ENCODE results near the gene NRXN3. TPM values are rescaled to one million over a fixed set of nuclear protein-coding genes. Genes with fewer than 3 reads are reported as not detected.

The NRXN3 gene
- total RNA-seq, 4 donors from 2014 or later: 0.04 to 0.16 TPM; not detected in 2

- Histone ChIP-seq H3K36me3 (no peaks in the 10 kb centered on the region), H3K27ac (no peak overlapping the region), H3K9me3 (no peaks in the 10 kb centered on the region), H3K4me1 (peaks cover 0 to 5% of the 10 kb centered on the region in 2 donors), H3K4me3 (no peak overlapping the region), H3K27me3 (no peaks in the 10 kb centered on the region)
- intact Hi-C loops (cut with DNase I; ENCODE audit: low total_unique reads) (no loop called here), in situ Hi-C loops (cut with MboI; ENCODE audit: low sequenced_read_pairs in 4 of 4) (no loop called here)
- DNase-seq (no peak), ATAC-seq (no peak)
- TF ChIP-seq CTCF (IDR thresholded peaks at IDR 0.05 in 4 of 5, conservative IDR thresholded peaks at IDR 0.05 in 1 of 5): no peak
- no peak for TF ChIP-seq POLR2A (IDR thresholded peaks at IDR 0.05)
These were observed 1670.7 kb downstream of the NRXN3 start for GRCh38 chr14:79840831-79841230.

- no peaks in the 10 kb centered on the region for H3K27me3 ChIP-seq
- peaks cover 0 to 5% of the 10 kb centered on the region in 2 donors for H3K4me1 ChIP-seq
- no peak overlapping the region for H3K27ac ChIP-seq
- in situ Hi-C loops (cut with MboI; ENCODE audit: low sequenced_read_pairs in 4 of 4): no loop called here
- ATAC-seq (no peak), DNase-seq (no peak)
- TF ChIP-seq POLR2A (IDR thresholded peaks at IDR 0.05): no peak
- TF ChIP-seq CTCF (IDR thresholded peaks at IDR 0.05 in 4 of 5, conservative IDR thresholded peaks at IDR 0.05 in 1 of 5): no peak
- intact Hi-C loops (cut with DNase I; ENCODE audit: low total_unique reads): no loop called here
- H3K36me3 ChIP-seq: no peaks in the 10 kb centered on the region
- no peaks in the 10 kb centered on the region for H3K9me3 ChIP-seq
- no peak overlapping the region for H3K4me3 ChIP-seq
These were observed 1671.3 kb downstream of the NRXN3 start for GRCh38 chr14:79841433-79841832.

GRCh38 chr14:79842270-79842669 is 1672.1 kb downstream of the NRXN3 start:
- no peak for TF ChIP-seq CTCF (IDR thresholded peaks at IDR 0.05 in 4 of 5, conservative IDR thresholded peaks at IDR 0.05 in 1 of 5)
- Histone ChIP-seq H3K36me3 (no peaks in the 10 kb centered on the region), H3K4me1 (peaks cover 0 to 5% of the 10 kb centered on the region in 2 donors), H3K27me3 (no peaks in the 10 kb centered on the region), H3K9me3 (no peaks in the 10 kb centered on the region), H3K4me3 (no peak overlapping the region), H3K27ac (no peak overlapping the region)
- peak; percentile 14 to 59 for DNase-seq
- in situ Hi-C loops (cut with MboI; ENCODE audit: low sequenced_read_pairs in 4 of 4) (no loop called here), intact Hi-C loops (cut with DNase I; ENCODE audit: low total_unique reads) (no loop called here)
- ATAC-seq: peak; percentile 97 to 99

GRCh38 chr14:79852950-79853744 is 1683.0 kb downstream of the NRXN3 start:
- Histone ChIP-seq H3K9me3 (no peaks in the 10 kb centered on the region), H3K4me3 (no peak overlapping the region), H3K27ac (no peak overlapping the region), H3K27me3 (no peaks in the 10 kb centered on the region), H3K4me1 (no peaks in the 10 kb centered on the region), H3K36me3 (no peaks in the 10 kb centered on the region)
- ATAC-seq (no peak), DNase-seq (no peak)
- intact Hi-C loops (cut with DNase I; ENCODE audit: low total_unique reads) (no loop called here), in situ Hi-C loops (cut with MboI; ENCODE audit: low sequenced_read_pairs in 4 of 4) (no loop called here)
- TF ChIP-seq CTCF (IDR thresholded peaks at IDR 0.05 in 4 of 5, conservative IDR thresholded peaks at IDR 0.05 in 1 of 5): no peak
- TF ChIP-seq POLR2A (IDR thresholded peaks at IDR 0.05): no peak
